Uterus (tissue), 2 donors: Measurements from ENCODE around the gene TRMU.

ENCODE experiments used
- POLR2A ChIP-seq, 2 donors: fragments of 450-650 bp; IDR thresholded peaks; one replicate each; pipeline ENCODE4 v1.6.1; 2016; ENCODE audit warnings: antibody characterized with exemption in 2 of 2, mild to moderate bottlenecking in 1 of 2, moderate library complexity in 1 of 2
- TF ChIP-seq, protein P1 (sequence below), 4 experiments: fragments of 200-600 bp in 2 of 4; fragments of 450-650 bp in 2 of 4; sonication (generic) in 2 of 4; IDR thresholded peaks; one replicate each; pipeline ENCODE4 v1.5.1; 2016 to 2019; ENCODE audit warnings: antibody characterized with exemption in 4 of 4, mild to moderate bottlenecking in 2 of 4, moderate library complexity in 1 of 4

DNA sequence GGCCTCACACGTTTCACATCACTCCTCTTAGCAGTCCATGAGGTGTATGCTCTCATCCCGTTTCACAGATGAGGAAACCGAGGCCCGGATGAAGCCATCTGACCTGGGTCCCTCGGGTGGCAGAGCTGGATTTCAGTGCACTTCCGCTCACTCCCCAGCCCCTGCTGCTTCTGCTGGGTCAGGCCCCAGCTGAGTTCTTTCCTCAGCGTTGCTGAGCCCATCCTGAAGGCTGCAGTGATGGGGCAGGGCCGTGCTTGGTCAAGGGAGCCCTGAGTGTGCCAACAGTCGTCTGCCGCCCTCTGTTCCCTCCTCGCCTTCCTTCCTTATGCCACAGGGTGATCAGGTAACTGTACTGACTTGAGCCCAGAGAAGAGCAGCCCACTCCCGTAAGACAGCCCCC lies 12.1 kb downstream of the TRMU start:
- TF ChIP-seq, protein P1, sequence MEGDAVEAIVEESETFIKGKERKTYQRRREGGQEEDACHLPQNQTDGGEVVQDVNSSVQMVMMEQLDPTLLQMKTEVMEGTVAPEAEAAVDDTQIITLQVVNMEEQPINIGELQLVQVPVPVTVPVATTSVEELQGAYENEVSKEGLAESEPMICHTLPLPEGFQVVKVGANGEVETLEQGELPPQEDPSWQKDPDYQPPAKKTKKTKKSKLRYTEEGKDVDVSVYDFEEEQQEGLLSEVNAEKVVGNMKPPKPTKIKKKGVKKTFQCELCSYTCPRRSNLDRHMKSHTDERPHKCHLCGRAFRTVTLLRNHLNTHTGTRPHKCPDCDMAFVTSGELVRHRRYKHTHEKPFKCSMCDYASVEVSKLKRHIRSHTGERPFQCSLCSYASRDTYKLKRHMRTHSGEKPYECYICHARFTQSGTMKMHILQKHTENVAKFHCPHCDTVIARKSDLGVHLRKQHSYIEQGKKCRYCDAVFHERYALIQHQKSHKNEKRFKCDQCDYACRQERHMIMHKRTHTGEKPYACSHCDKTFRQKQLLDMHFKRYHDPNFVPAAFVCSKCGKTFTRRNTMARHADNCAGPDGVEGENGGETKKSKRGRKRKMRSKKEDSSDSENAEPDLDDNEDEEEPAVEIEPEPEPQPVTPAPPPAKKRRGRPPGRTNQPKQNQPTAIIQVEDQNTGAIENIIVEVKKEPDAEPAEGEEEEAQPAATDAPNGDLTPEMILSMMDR (IDR thresholded peaks at IDR 0.05), result no peak
- no peak for TF ChIP-seq POLR2A (IDR thresholded peaks at IDR 0.05)
